Cardiac fibroblast (primary cell): ENCODE data around the gene ITGA1.
A peak's percentile ranks its signal among the peaks of the same experiment; 100 is the strongest.

Experiments
- DNase-seq, 2 donors: peaks; one replicate each; pipeline versions ENCODE4 v3.0.0 to v3.0.0-alpha.2; 2010; ENCODE audit warnings: low read depth in 2 of 2
- H3K4me3 ChIP-seq, 2 donors: replicated peaks in 1 of 2; 1 replicate in 1 of 2; 2 replicates in 1 of 2; pipeline ENCODE4 v1.5.1; 2011; ENCODE audit warnings: low read depth in 2 of 2, low read length in 2 of 2, mild to moderate bottlenecking in 2 of 2, moderate library complexity in 1 of 2
- TF ChIP-seq, protein P1 (sequence below): IDR thresholded peaks from one replicate; pipeline ENCODE4 v1.5.1; 2011; ENCODE audit warnings: low read depth, mild to moderate bottlenecking, low read length, inconsistent platforms

Gene ITGA1

DNA sequence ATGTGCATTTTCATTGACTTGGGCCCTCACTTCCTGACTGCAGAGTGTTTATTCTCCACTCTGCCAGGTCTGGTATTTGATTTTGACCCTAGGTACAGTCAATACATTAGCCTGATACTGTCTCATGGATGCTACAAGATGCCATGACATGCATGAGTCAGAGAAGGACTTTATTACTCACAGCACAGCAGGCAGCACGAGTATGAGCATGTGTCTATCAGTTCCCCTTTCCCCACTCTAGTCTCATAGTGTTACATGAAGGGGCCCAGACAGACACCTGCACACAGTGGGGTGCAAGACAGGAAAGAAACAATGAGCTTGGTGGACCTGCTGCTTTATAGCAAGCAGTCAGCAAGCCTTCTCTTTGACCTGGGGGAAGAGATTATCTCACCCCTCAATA, 221.0 kb downstream of the ITGA1 start:
- TF ChIP-seq, protein P1, sequence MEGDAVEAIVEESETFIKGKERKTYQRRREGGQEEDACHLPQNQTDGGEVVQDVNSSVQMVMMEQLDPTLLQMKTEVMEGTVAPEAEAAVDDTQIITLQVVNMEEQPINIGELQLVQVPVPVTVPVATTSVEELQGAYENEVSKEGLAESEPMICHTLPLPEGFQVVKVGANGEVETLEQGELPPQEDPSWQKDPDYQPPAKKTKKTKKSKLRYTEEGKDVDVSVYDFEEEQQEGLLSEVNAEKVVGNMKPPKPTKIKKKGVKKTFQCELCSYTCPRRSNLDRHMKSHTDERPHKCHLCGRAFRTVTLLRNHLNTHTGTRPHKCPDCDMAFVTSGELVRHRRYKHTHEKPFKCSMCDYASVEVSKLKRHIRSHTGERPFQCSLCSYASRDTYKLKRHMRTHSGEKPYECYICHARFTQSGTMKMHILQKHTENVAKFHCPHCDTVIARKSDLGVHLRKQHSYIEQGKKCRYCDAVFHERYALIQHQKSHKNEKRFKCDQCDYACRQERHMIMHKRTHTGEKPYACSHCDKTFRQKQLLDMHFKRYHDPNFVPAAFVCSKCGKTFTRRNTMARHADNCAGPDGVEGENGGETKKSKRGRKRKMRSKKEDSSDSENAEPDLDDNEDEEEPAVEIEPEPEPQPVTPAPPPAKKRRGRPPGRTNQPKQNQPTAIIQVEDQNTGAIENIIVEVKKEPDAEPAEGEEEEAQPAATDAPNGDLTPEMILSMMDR = no peak

More for the DNA sequence above, 221.0 kb downstream of the ITGA1 start:
- no peak overlapping the region for H3K4me3 ChIP-seq
- DNase-seq = peak in 1 of 2 donors; percentile 72
